GM23248 (cell line): ENCODE results near the gene CIART.

Experiments used
- EZH2 ChIP-seq: fragments of 200-600 bp; sonication (generic); IDR thresholded peaks from 2 replicates; pipeline ENCODE4 v1.6.1; 2018; ENCODE audit warnings: antibody characterized with exemption, mild to moderate bottlenecking; ENCODE audit not compliant: insufficient read depth, poor library complexity, severe bottlenecking
- EZH2phosphoT487 ChIP-seq: fragments of 200-600 bp; sonication (generic); IDR thresholded peaks from 2 replicates; pipeline ENCODE4 v1.6.1; 2018; ENCODE audit warnings: antibody characterized with exemption, moderate library complexity, mild to moderate bottlenecking, low read depth; ENCODE audit not compliant: insufficient read depth

- TF ChIP-seq EZH2phosphoT487 (no peak), EZH2 (no peak)
These were observed 13.1 kb downstream of the CIART start for GRCh38 chr1:150295476-150295875.
